GM23338 (cell line): ENCODE results near the gene NRIP1. TPM values are rescaled to one million over a fixed set of nuclear protein-coding genes. Genes with fewer than 3 reads are reported as not detected.

Experiments used
- ATAC-seq: fragments of 200-7000 bp; cut with Tn5 transposase; 3 replicates; pipeline ENCODE4 v1.9.1; 2020
- DNase-seq: peaks from one replicate; pipeline ENCODE4 v3.0.0-alpha.2; 2015; ENCODE audit warnings: low spot score
- H2AFZ ChIP-seq: fragments of 200-600 bp; sonication (generic); 2 replicates; pipeline ENCODE4 v1.8.0; 2016; ENCODE audit warnings: antibody characterized with exemption, mild to moderate bottlenecking, moderate library complexity
- H3F3A ChIP-seq: fragments of 200-600 bp; sonication (generic); replicated peaks from 2 replicates; pipeline ENCODE4 v1.8.0; 2017; ENCODE audit warnings: antibody characterized with exemption, mixed run types, low read depth
- H3K27ac ChIP-seq: fragments of 200-600 bp; sonication (generic); 2 replicates; pipeline ENCODE4 v1.6.1; 2016; ENCODE audit warnings: low read depth
- H3K27me3 ChIP-seq: fragments of 200-600 bp; sonication (generic); 2 replicates; pipeline ENCODE4 v1.8.0; 2016; ENCODE audit warnings: mild to moderate bottlenecking, mixed run types, moderate library complexity; ENCODE audit not compliant: insufficient read depth
- H3K36me3 ChIP-seq: fragments of 200-600 bp; sonication (generic); 2 replicates; pipeline ENCODE4 v1.8.0; 2016; ENCODE audit warnings: mild to moderate bottlenecking; ENCODE audit not compliant: insufficient read depth
- H3K4me1 ChIP-seq: fragments of 200-600 bp; sonication (generic); 2 replicates; pipeline ENCODE4 v1.8.0; 2016; ENCODE audit warnings: mild to moderate bottlenecking, moderate library complexity; ENCODE audit not compliant: insufficient read depth
- H3K4me2 ChIP-seq: fragments of 200-600 bp; sonication (generic); 2 replicates; pipeline ENCODE4 v1.7.1; 2017; ENCODE audit warnings: mixed run types
- H3K4me3 ChIP-seq: fragments of 200-600 bp; sonication (generic); 2 replicates; pipeline ENCODE4 v1.6.1; 2016; ENCODE audit warnings: mixed run types
- H3K79me2 ChIP-seq: fragments of 200-600 bp; sonication (generic); replicated peaks from 2 replicates; pipeline ENCODE4 v1.8.0; 2017; ENCODE audit warnings: mild to moderate bottlenecking; ENCODE audit not compliant: insufficient read depth
- H3K9me2 ChIP-seq: fragments of 200-600 bp; sonication (generic); 2 replicates; pipeline ENCODE4 v1.8.0; 2017; ENCODE audit not compliant: insufficient read depth
- H4K20me1 ChIP-seq: fragments of 200-600 bp; sonication (generic); replicated peaks from 2 replicates; pipeline ENCODE4 v1.8.0; 2017; ENCODE audit warnings: mild to moderate bottlenecking; ENCODE audit not compliant: insufficient read depth
- H3K27ac Mint-ChIP-seq: 2 replicates; pipeline ENCODE4 v1.8.0; 2020; ENCODE audit warnings: inconsistent platforms, mild to moderate bottlenecking, moderate library complexity, mixed read lengths
- H3K27me3 Mint-ChIP-seq: 3 replicates; pipeline ENCODE4 v1.8.0; 2022; ENCODE audit warnings: low read depth, mild to moderate bottlenecking, moderate library complexity, mixed read lengths, inconsistent platforms; ENCODE audit not compliant: insufficient read depth, poor library complexity
- H3K36me3 Mint-ChIP-seq: 3 replicates; pipeline ENCODE4 v1.8.0; 2021; ENCODE audit warnings: low read depth, mild to moderate bottlenecking, inconsistent platforms, moderate library complexity, mixed read lengths
- H3K4me1 Mint-ChIP-seq: 3 replicates; pipeline ENCODE4 v1.8.0; 2020; ENCODE audit warnings: mild to moderate bottlenecking, inconsistent platforms, mixed read lengths
- H3K4me3 Mint-ChIP-seq: 3 replicates; pipeline ENCODE4 v1.8.0; 2021; ENCODE audit warnings: moderate library complexity, mild to moderate bottlenecking, inconsistent platforms, mixed read lengths
- H3K9me3 Mint-ChIP-seq: 3 replicates; pipeline ENCODE4 v1.8.0; 2020; ENCODE audit warnings: moderate library complexity, mild to moderate bottlenecking, inconsistent platforms, mixed read lengths
- CREB1 ChIP-seq: fragments of 250-450 bp; sonication (Bioruptor Pico); IDR thresholded peaks from 2 replicates; pipeline ENCODE4 v1.5.0; 2020; ENCODE audit warnings: low read depth, mild to moderate bottlenecking, moderate library complexity
- EZH2 ChIP-seq: fragments of 200-600 bp; sonication (generic); IDR thresholded peaks from one replicate; pipeline ENCODE4 v1.8.0; 2017; ENCODE audit warnings: antibody characterized with exemption, mild to moderate bottlenecking, low read depth; ENCODE audit not compliant: unreplicated experiment
- EZH2phosphoT487 ChIP-seq: fragments of 200-600 bp; sonication (generic); IDR thresholded peaks from one replicate; pipeline ENCODE4 v1.8.1; 2018; ENCODE audit warnings: antibody characterized with exemption; ENCODE audit not compliant: unreplicated experiment
- JUNB ChIP-seq: IDR thresholded peaks from one replicate; pipeline ENCODE4 v1.6.1; 2016; ENCODE audit warnings: antibody characterized with exemption; ENCODE audit not compliant: unreplicated experiment
- NANOG ChIP-seq: IDR thresholded peaks from 2 replicates; pipeline ENCODE4 v1.6.1; 2016; ENCODE audit warnings: antibody characterized with exemption, borderline replicate concordance
- POLR2AphosphoS5 ChIP-seq: IDR thresholded peaks from 2 replicates; pipeline ENCODE4 v1.6.1; 2016; ENCODE audit warnings: antibody characterized with exemption, low read depth
- STAT1 ChIP-seq: IDR thresholded peaks from one replicate; pipeline ENCODE4 v1.6.1; 2016; ENCODE audit warnings: antibody characterized with exemption; ENCODE audit not compliant: unreplicated experiment
- ZNF114 ChIP-seq: fragments of 250-450 bp; sonication (Bioruptor Pico); IDR thresholded peaks from 2 replicates; pipeline ENCODE4 v1.5.0; 2020; ENCODE audit warnings: mild to moderate bottlenecking, moderate library complexity
- ZNF331 ChIP-seq: fragments of 250-450 bp; sonication (Bioruptor Pico); IDR thresholded peaks from 2 replicates; pipeline ENCODE4 v1.5.0; 2020; ENCODE audit warnings: low read depth, mild to moderate bottlenecking, moderate library complexity
- polyA plus RNA-seq: library from polyadenylated mRNA; unstranded; fragments of >200 nt; fragmentation: Nextera tagmentation; extraction: Ambion mirVana; gene quantifications from 2 replicates; pipeline ENCODE4 v1.2.1, GENCODE V29; 2016
- total RNA-seq: library from RNA; depleted of rRNA; stranded (reverse); fragments of >200 nt; shearing (Covaris generic); gene quantifications from 2 replicates; pipeline ENCODE4 v1.2.3, GENCODE V29; 2014
- TF ChIP-seq, protein P1 (sequence below), 2 experiments: fragments of 200-600 bp in 1 of 2; sonication (generic) in 1 of 2; conservative IDR thresholded peaks; 2 replicates each; pipeline versions ENCODE4 v1.5.1 to v1.6.1; 2016 to 2017; ENCODE audit warnings: antibody characterized with exemption in 2 of 2, low read depth in 2 of 2, mild to moderate bottlenecking in 2 of 2, moderate library complexity in 1 of 2
- TF ChIP-seq, protein P2 (sequence below): IDR thresholded peaks from 2 replicates; pipeline ENCODE4 v1.6.1; 2016; ENCODE audit warnings: antibody characterized with exemption
- TF ChIP-seq, protein P3 (sequence below): fragments of 250-450 bp; sonication (Bioruptor Pico); IDR thresholded peaks from 2 replicates; pipeline ENCODE4 v1.5.0; 2020; ENCODE audit warnings: mild to moderate bottlenecking, moderate library complexity
- TF ChIP-seq, protein P4 (sequence below): IDR thresholded peaks from one replicate; pipeline ENCODE4 v1.6.1; 2018; ENCODE audit warnings: antibody characterized with exemption; ENCODE audit not compliant: unreplicated experiment

Gene NRIP1
- total and polyA plus RNA-seq, 2 experiments from 2014 or later = 3.0 to 9.0 TPM

DNA sequence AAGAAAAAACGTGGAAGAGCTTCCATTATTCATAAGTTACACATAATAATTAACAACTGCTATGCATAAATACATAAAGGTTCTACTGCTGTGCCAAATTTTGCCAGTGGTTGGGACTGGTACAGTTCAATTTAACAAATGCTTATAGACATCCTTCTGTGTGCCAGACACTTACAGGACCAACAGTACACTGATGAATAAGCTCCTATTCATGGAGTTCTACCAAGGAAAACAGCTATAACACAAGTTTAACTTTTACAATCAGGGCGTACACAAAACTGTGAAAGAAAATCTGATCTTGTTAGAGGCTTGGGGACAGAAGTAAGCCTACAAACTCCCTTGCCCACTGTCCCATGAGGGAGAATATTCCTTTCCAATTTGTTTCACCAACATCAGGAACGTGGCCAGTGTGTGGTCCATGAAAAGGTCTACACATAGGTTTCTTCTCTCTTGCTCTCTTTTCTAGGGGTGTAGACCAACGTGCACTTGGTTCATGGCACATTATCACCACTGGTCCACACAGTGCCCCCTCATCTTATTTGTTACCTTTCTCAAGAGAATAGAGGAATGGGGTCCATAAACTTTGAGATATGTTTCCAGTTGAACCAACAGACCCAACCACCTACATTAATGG lies 10.1 kb downstream of the NRIP1 start:
- Histone ChIP-seq H2AFZ (no peak overlapping the region), H4K20me1 (no peaks in the 10 kb centered on the region), H3K4me2 (no peak overlapping the region), H3K36me3 (no peaks in the 10 kb centered on the region), H3K4me1 (peaks cover 58% of the 10 kb centered on the region), H3K4me3 (no peak overlapping the region), H3F3A (no peaks in the 10 kb centered on the region), H3K9me2 (no peaks in the 10 kb centered on the region), H3K27me3 (no peaks in the 10 kb centered on the region), H3K79me2 (peaks cover 95% of the 10 kb centered on the region), H3K27ac (no peak overlapping the region)
- ATAC-seq (no peak), DNase-seq (no peak)
- Mint-ChIP-seq H3K36me3 (no peaks in the 10 kb centered on the region), H3K4me3 (no peak overlapping the region), H3K27me3 (peaks cover 2% of the 10 kb centered on the region), H3K4me1 (peaks cover 84% of the 10 kb centered on the region), H3K27ac (no peak overlapping the region), H3K9me3 (no peaks in the 10 kb centered on the region)
- TF ChIP-seq, protein P1, sequence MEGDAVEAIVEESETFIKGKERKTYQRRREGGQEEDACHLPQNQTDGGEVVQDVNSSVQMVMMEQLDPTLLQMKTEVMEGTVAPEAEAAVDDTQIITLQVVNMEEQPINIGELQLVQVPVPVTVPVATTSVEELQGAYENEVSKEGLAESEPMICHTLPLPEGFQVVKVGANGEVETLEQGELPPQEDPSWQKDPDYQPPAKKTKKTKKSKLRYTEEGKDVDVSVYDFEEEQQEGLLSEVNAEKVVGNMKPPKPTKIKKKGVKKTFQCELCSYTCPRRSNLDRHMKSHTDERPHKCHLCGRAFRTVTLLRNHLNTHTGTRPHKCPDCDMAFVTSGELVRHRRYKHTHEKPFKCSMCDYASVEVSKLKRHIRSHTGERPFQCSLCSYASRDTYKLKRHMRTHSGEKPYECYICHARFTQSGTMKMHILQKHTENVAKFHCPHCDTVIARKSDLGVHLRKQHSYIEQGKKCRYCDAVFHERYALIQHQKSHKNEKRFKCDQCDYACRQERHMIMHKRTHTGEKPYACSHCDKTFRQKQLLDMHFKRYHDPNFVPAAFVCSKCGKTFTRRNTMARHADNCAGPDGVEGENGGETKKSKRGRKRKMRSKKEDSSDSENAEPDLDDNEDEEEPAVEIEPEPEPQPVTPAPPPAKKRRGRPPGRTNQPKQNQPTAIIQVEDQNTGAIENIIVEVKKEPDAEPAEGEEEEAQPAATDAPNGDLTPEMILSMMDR (conservative IDR thresholded peaks at IDR 0.05; ENCODE audit: low read depth in 2 of 2) = no peak
- TF ChIP-seq, protein P2, sequence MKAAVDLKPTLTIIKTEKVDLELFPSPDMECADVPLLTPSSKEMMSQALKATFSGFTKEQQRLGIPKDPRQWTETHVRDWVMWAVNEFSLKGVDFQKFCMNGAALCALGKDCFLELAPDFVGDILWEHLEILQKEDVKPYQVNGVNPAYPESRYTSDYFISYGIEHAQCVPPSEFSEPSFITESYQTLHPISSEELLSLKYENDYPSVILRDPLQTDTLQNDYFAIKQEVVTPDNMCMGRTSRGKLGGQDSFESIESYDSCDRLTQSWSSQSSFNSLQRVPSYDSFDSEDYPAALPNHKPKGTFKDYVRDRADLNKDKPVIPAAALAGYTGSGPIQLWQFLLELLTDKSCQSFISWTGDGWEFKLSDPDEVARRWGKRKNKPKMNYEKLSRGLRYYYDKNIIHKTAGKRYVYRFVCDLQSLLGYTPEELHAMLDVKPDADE = no peak
- no peak for TF ChIP-seq JUNB
- TF ChIP-seq POLR2AphosphoS5 = no peak
- TF ChIP-seq, protein P3, sequence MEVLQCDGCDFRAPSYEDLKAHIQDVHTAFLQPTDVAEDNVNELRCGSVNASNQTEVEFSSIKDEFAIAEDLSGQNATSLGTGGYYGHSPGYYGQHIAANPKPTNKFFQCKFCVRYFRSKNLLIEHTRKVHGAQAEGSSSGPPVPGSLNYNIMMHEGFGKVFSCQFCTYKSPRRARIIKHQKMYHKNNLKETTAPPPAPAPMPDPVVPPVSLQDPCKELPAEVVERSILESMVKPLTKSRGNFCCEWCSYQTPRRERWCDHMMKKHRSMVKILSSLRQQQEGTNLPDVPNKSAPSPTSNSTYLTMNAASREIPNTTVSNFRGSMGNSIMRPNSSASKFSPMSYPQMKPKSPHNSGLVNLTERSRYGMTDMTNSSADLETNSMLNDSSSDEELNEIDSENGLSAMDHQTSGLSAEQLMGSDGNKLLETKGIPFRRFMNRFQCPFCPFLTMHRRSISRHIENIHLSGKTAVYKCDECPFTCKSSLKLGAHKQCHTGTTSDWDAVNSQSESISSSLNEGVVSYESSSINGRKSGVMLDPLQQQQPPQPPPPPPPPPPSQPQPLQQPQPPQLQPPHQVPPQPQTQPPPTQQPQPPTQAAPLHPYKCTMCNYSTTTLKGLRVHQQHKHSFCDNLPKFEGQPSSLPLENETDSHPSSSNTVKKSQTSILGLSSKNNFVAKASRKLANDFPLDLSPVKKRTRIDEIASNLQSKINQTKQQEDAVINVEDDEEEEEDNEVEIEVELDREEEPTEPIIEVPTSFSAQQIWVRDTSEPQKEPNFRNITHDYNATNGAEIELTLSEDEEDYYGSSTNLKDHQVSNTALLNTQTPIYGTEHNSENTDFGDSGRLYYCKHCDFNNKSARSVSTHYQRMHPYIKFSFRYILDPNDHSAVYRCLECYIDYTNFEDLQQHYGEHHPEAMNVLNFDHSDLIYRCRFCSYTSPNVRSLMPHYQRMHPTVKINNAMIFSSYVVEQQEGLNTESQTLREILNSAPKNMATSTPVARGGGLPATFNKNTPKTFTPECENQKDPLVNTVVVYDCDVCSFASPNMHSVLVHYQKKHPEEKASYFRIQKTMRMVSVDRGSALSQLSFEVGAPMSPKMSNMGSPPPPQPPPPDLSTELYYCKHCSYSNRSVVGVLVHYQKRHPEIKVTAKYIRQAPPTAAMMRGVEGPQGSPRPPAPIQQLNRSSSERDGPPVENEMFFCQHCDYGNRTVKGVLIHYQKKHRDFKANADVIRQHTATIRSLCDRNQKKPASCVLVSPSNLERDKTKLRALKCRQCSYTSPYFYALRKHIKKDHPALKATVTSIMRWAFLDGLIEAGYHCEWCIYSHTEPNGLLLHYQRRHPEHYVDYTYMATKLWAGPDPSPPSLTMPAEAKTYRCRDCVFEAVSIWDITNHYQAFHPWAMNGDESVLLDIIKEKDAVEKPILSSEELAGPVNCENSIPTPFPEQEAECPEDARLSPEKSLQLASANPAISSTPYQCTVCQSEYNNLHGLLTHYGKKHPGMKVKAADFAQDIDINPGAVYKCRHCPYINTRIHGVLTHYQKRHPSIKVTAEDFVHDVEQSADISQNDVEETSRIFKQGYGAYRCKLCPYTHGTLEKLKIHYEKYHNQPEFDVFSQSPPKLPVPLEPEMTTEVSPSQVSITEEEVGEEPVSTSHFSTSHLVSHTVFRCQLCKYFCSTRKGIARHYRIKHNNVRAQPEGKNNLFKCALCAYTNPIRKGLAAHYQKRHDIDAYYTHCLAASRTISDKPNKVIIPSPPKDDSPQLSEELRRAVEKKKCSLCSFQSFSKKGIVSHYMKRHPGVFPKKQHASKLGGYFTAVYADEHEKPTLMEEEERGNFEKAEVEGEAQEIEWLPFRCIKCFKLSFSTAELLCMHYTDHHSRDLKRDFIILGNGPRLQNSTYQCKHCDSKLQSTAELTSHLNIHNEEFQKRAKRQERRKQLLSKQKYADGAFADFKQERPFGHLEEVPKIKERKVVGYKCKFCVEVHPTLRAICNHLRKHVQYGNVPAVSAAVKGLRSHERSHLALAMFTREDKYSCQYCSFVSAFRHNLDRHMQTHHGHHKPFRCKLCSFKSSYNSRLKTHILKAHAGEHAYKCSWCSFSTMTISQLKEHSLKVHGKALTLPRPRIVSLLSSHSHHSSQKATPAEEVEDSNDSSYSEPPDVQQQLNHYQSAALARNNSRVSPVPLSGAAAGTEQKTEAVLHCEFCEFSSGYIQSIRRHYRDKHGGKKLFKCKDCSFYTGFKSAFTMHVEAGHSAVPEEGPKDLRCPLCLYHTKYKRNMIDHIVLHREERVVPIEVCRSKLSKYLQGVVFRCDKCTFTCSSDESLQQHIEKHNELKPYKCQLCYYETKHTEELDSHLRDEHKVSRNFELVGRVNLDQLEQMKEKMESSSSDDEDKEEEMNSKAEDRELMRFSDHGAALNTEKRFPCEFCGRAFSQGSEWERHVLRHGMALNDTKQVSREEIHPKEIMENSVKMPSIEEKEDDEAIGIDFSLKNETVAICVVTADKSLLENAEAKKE (CRISPR knock-in tag) = no peak
- no peak for TF ChIP-seq NANOG
- no peak for TF ChIP-seq ZNF331 (CRISPR knock-in tag)
- no peak for TF ChIP-seq EZH2phosphoT487
- TF ChIP-seq ZNF114 = no peak
- TF ChIP-seq CREB1 (CRISPR knock-in tag) = no peak
- no peak for TF ChIP-seq STAT1
- TF ChIP-seq, protein P4, sequence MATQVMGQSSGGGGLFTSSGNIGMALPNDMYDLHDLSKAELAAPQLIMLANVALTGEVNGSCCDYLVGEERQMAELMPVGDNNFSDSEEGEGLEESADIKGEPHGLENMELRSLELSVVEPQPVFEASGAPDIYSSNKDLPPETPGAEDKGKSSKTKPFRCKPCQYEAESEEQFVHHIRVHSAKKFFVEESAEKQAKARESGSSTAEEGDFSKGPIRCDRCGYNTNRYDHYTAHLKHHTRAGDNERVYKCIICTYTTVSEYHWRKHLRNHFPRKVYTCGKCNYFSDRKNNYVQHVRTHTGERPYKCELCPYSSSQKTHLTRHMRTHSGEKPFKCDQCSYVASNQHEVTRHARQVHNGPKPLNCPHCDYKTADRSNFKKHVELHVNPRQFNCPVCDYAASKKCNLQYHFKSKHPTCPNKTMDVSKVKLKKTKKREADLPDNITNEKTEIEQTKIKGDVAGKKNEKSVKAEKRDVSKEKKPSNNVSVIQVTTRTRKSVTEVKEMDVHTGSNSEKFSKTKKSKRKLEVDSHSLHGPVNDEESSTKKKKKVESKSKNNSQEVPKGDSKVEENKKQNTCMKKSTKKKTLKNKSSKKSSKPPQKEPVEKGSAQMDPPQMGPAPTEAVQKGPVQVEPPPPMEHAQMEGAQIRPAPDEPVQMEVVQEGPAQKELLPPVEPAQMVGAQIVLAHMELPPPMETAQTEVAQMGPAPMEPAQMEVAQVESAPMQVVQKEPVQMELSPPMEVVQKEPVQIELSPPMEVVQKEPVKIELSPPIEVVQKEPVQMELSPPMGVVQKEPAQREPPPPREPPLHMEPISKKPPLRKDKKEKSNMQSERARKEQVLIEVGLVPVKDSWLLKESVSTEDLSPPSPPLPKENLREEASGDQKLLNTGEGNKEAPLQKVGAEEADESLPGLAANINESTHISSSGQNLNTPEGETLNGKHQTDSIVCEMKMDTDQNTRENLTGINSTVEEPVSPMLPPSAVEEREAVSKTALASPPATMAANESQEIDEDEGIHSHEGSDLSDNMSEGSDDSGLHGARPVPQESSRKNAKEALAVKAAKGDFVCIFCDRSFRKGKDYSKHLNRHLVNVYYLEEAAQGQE = no peak
- TF ChIP-seq EZH2 = no peak
